Adrenal gland (tissue), 12 donors: ENCODE measurements around the gene COIL. TPM values are rescaled to one million over a fixed set of nuclear protein-coding genes. Genes with fewer than 3 reads are reported as not detected.

ENCODE experiments used
- DNase-seq, 7 donors: peaks; one replicate each; pipeline ENCODE4 v3.0.0-alpha.2; 2019 to 2020
- H3K27ac ChIP-seq, 5 donors: fragments of 200-600 bp; sonication (generic) in 4 of 5; 1 replicate in 3 of 5; 2 replicates in 2 of 5; pipeline versions ENCODE4 v1.5.1 to v1.8.0; 2016 to 2020; ENCODE audit warnings: mild to moderate bottlenecking in 1 of 5
- H3K27me3 ChIP-seq: fragments of 200-600 bp; 2 replicates; pipeline ENCODE4 v1.8.0; 2021
- H3K36me3 ChIP-seq, 2 donors: fragments of 200-600 bp; replicated peaks in 1 of 2; 1 replicate in 1 of 2; 2 replicates in 1 of 2; pipeline versions ENCODE4 v1.5.1 to v1.8.0; 2018 to 2022
- H3K4me1 ChIP-seq, 2 donors: fragments of 200-600 bp; replicated peaks in 1 of 2; 1 replicate in 1 of 2; 2 replicates in 1 of 2; pipeline versions ENCODE4 v1.5.1 to v1.8.0; 2018 to 2021
- H3K4me3 ChIP-seq, 4 donors: fragments of 200-600 bp; sonication (generic) in 3 of 4; one replicate each; pipeline ENCODE4 v1.5.1; 2016 to 2018
- H3K9me3 ChIP-seq, 3 donors: fragments of 200-600 bp; sonication (generic) in 1 of 3; replicated peaks in 1 of 3; 1 replicate in 2 of 3; 2 replicates in 1 of 3; pipeline versions ENCODE4 v1.5.1 to v1.8.0; 2016 to 2021
- CTCF ChIP-seq, 6 experiments: fragments of 450-650 bp in 4 of 6; fragments of 200-600 bp in 2 of 6; sonication (generic) in 1 of 6; IDR thresholded peaks; 1 replicate in 5 of 6; 2 replicates in 1 of 6; pipeline versions ENCODE4 v1.5.1 to v1.8.0; 2016 to 2021; ENCODE audit warnings: antibody characterized with exemption in 6 of 6, mild to moderate bottlenecking in 2 of 6, moderate library complexity in 1 of 6
- POLR2A ChIP-seq, 2 donors: fragments of 450-650 bp; IDR thresholded peaks; one replicate each; pipeline ENCODE4 v1.6.1; 2017; ENCODE audit warnings: antibody characterized with exemption in 2 of 2, mild to moderate bottlenecking in 2 of 2, moderate library complexity in 1 of 2
- WGBS, 4 donors: extraction: QIAGEN DNeasy Blood & Tissue Kit in 2 of 4; methylation state at CpG; one replicate each; pipeline versions ENCODE4 v1.1.5 to v1.1.7; 2013 to 2017; 5-methylcytosine and 5-hydroxymethylcytosine counted together
- intact Hi-C, 2 donors: fragments of 100-400 bp; cut with DNase I; formaldehyde crosslinking; loops; one replicate each; pipeline versions ENCODE4 v1.14.1 to v1.15.0; 2022 to 2023
- polyA plus RNA-seq, 3 donors: library from polyadenylated mRNA; stranded (reverse); fragments of 200-250 nt in 2 of 3; fragments of 350-450 nt in 1 of 3; fragmentation: Illumina TruSeq in 1 of 3; extraction: RNeasy Lipid Tissue Mini Kit (QIAGEN cat#74804) in 1 of 3; gene quantifications; one replicate each; pipeline ENCODE4 v1.2.3, GENCODE V29; 2013 to 2014
- total RNA-seq, 9 donors: library from RNA; depleted of rRNA in 4 of 9; stranded (reverse); fragments of >200 nt in 4 of 9; fragments of 120-200 nt in 1 of 9; fragmentation: NEBNext Ultra II Directional in 1 of 9; extraction: Animal tissue kit (Norgen Biotek cat#: 25700) in 1 of 9; gene quantifications; one replicate each; pipeline versions ENCODE4 v1.1.0 to v1.2.4, GENCODE V29; 2013 to 2023
- donor health status: healthy with polysubstance abuse.
- donor health status: Bipolar disorder and iron deficiency.
- donor health status: DM: yes; HTN: yes; CAD: no.
- donor health status: DM: no; HTN: no; CAD: no.
- donor health status: DM: no; HTN: no; CAD: no.
- donor health status: DM: yes; HTN: yes; CAD: no.

The COIL gene
- total and polyA plus RNA-seq, 12 donors, result 4.3 to 16.7 (median 9.0) TPM

GRCh38 chr17:56956992-56957391, 3.9 kb downstream of the COIL start:
- H3K4me3 ChIP-seq, result no peak overlapping the region
- H3K27me3 ChIP-seq, result no peaks in the 10 kb centered on the region
- H3K9me3 ChIP-seq, result no peaks in the 10 kb centered on the region
- WGBS, 4 donors, result 96 to 99% (median 98%) methylated on average over 5 of the region's 5 CpGs
- no peak for TF ChIP-seq POLR2A (IDR thresholded peaks at IDR 0.05)
- TF ChIP-seq CTCF (IDR thresholded peaks at IDR 0.05), result no peak
- no peak overlapping the region for H3K27ac ChIP-seq
- intact Hi-C loops, result no loop called here
- no peak for DNase-seq
- H3K4me1 ChIP-seq, result peaks cover 8 to 22% of the 10 kb centered on the region in 2 donors
- no peaks in the 10 kb centered on the region for H3K36me3 ChIP-seq

- H3K27me3 ChIP-seq, result no peaks in the 10 kb centered on the region
- peaks cover 0 to 30% of the 10 kb centered on the region in 2 donors for H3K36me3 ChIP-seq
- intact Hi-C loops, result no loop called here
- no peaks in the 10 kb centered on the region for H3K9me3 ChIP-seq
- no peaks in the 10 kb centered on the region for H3K4me1 ChIP-seq
- no peak overlapping the region for H3K4me3 ChIP-seq
- no peak overlapping the region for H3K27ac ChIP-seq
- TF ChIP-seq CTCF (IDR thresholded peaks at IDR 0.05) (no peak), POLR2A (IDR thresholded peaks at IDR 0.05) (no peak)
- DNase-seq, result no peak
- WGBS, 4 donors, result 62 to 79% (median 73%) methylated on average over 3 of the region's 3 CpGs
Observed at GRCh38 chr17:56949595-56949994, 11.3 kb downstream of the COIL start.

- no peaks in the 10 kb centered on the region for H3K9me3 ChIP-seq
- H3K27ac ChIP-seq, result no peak overlapping the region
- no peaks in the 10 kb centered on the region for H3K27me3 ChIP-seq
- 94 to 98% (median 95%) methylated on average over 1 of the region's 1 CpG for WGBS, 4 donors
- no peak for TF ChIP-seq CTCF (IDR thresholded peaks at IDR 0.05)
- intact Hi-C loops, result no loop called here
- no peak overlapping the region for H3K4me3 ChIP-seq
- no peak for DNase-seq
- H3K36me3 ChIP-seq, result peaks cover 0 to 41% of the 10 kb centered on the region in 2 donors
- no peaks in the 10 kb centered on the region for H3K4me1 ChIP-seq
Observed at GRCh38 chr17:56948491-56948890, 12.4 kb downstream of the COIL start.

- intact Hi-C loops, result no loop called here
- TF ChIP-seq CTCF (IDR thresholded peaks at IDR 0.05) (no peak), POLR2A (IDR thresholded peaks at IDR 0.05) (no peak)
- Histone ChIP-seq H3K36me3 (peaks cover 0 to 47% of the 10 kb centered on the region in 2 donors), H3K27me3 (no peaks in the 10 kb centered on the region), H3K4me1 (no peaks in the 10 kb centered on the region), H3K27ac (no peak overlapping the region), H3K9me3 (no peaks in the 10 kb centered on the region), H3K4me3 (no peak overlapping the region)
- 35 to 56% (median 45%) methylated on average over 1 of the region's 1 CpG for WGBS, 4 donors
- DNase-seq, result no peak
Observed at GRCh38 chr17:56947741-56948140, 13.1 kb downstream of the COIL start.
